ENCODE measurements around the gene POLE.

GRCh38 chr12:132614029-132614428, 73.1 kb downstream of the POLE start:
- no peak for TF ChIP-seq POLR2AphosphoS5 (IDR thresholded peaks at IDR 0.05)
- TF ChIP-seq CTCF (IDR thresholded peaks at IDR 0.05) = no peak

All from breast epithelium (tissue), 3 donors.